GM23338 (cell line): Measurements from ENCODE around the gene AZIN2.

Source experiments
- CREB1 ChIP-seq: fragments of 250-450 bp; sonication (Bioruptor Pico); IDR thresholded peaks from 2 replicates; pipeline ENCODE4 v1.5.0; 2020; ENCODE audit warnings: low read depth, mild to moderate bottlenecking, moderate library complexity
- EZH2 ChIP-seq: fragments of 200-600 bp; sonication (generic); IDR thresholded peaks from one replicate; pipeline ENCODE4 v1.8.0; 2017; ENCODE audit warnings: antibody characterized with exemption, mild to moderate bottlenecking, low read depth; ENCODE audit not compliant: unreplicated experiment
- EZH2phosphoT487 ChIP-seq: fragments of 200-600 bp; sonication (generic); IDR thresholded peaks from one replicate; pipeline ENCODE4 v1.8.1; 2018; ENCODE audit warnings: antibody characterized with exemption; ENCODE audit not compliant: unreplicated experiment
- NANOG ChIP-seq: IDR thresholded peaks from 2 replicates; pipeline ENCODE4 v1.6.1; 2016; ENCODE audit warnings: antibody characterized with exemption, borderline replicate concordance
- POLR2AphosphoS5 ChIP-seq: IDR thresholded peaks from 2 replicates; pipeline ENCODE4 v1.6.1; 2016; ENCODE audit warnings: antibody characterized with exemption, low read depth
- TF ChIP-seq, protein P1 (sequence below), 2 experiments: fragments of 200-600 bp in 1 of 2; sonication (generic) in 1 of 2; conservative IDR thresholded peaks; 2 replicates each; pipeline versions ENCODE4 v1.5.1 to v1.6.1; 2016 to 2017; ENCODE audit warnings: antibody characterized with exemption in 2 of 2, low read depth in 2 of 2, mild to moderate bottlenecking in 2 of 2, moderate library complexity in 1 of 2
- TF ChIP-seq, protein P2 (sequence below): IDR thresholded peaks from one replicate; pipeline ENCODE4 v1.6.1; 2018; ENCODE audit warnings: antibody characterized with exemption; ENCODE audit not compliant: unreplicated experiment

GRCh38 chr1:33056426-33056825 lies 24.5 kb upstream of the AZIN2 start:
- TF ChIP-seq, protein P1, sequence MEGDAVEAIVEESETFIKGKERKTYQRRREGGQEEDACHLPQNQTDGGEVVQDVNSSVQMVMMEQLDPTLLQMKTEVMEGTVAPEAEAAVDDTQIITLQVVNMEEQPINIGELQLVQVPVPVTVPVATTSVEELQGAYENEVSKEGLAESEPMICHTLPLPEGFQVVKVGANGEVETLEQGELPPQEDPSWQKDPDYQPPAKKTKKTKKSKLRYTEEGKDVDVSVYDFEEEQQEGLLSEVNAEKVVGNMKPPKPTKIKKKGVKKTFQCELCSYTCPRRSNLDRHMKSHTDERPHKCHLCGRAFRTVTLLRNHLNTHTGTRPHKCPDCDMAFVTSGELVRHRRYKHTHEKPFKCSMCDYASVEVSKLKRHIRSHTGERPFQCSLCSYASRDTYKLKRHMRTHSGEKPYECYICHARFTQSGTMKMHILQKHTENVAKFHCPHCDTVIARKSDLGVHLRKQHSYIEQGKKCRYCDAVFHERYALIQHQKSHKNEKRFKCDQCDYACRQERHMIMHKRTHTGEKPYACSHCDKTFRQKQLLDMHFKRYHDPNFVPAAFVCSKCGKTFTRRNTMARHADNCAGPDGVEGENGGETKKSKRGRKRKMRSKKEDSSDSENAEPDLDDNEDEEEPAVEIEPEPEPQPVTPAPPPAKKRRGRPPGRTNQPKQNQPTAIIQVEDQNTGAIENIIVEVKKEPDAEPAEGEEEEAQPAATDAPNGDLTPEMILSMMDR (conservative IDR thresholded peaks at IDR 0.05; ENCODE audit: low read depth in 2 of 2) = no peak
- no peak for TF ChIP-seq NANOG
- no peak for TF ChIP-seq EZH2phosphoT487
- no peak for TF ChIP-seq CREB1 (CRISPR knock-in tag)
- no peak for TF ChIP-seq EZH2
- TF ChIP-seq, protein P2, sequence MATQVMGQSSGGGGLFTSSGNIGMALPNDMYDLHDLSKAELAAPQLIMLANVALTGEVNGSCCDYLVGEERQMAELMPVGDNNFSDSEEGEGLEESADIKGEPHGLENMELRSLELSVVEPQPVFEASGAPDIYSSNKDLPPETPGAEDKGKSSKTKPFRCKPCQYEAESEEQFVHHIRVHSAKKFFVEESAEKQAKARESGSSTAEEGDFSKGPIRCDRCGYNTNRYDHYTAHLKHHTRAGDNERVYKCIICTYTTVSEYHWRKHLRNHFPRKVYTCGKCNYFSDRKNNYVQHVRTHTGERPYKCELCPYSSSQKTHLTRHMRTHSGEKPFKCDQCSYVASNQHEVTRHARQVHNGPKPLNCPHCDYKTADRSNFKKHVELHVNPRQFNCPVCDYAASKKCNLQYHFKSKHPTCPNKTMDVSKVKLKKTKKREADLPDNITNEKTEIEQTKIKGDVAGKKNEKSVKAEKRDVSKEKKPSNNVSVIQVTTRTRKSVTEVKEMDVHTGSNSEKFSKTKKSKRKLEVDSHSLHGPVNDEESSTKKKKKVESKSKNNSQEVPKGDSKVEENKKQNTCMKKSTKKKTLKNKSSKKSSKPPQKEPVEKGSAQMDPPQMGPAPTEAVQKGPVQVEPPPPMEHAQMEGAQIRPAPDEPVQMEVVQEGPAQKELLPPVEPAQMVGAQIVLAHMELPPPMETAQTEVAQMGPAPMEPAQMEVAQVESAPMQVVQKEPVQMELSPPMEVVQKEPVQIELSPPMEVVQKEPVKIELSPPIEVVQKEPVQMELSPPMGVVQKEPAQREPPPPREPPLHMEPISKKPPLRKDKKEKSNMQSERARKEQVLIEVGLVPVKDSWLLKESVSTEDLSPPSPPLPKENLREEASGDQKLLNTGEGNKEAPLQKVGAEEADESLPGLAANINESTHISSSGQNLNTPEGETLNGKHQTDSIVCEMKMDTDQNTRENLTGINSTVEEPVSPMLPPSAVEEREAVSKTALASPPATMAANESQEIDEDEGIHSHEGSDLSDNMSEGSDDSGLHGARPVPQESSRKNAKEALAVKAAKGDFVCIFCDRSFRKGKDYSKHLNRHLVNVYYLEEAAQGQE = no peak
- no peak for TF ChIP-seq POLR2AphosphoS5
